GM18508 (cell line): ENCODE data around the gene GAP43.
"Not testable (repeated sequence)": the region's sequence is repeated elsewhere in the genome, so short reads cannot be mapped to it uniquely, and the experiment has no call there.

Experiments used
- ATAC-seq: cut with Tn5 transposase; IDR thresholded peaks from one replicate; pipeline ENCODE4 v1.9.1; 2021; ENCODE audit warnings: moderate number of reproducible peaks; ENCODE audit not compliant: insufficient read depth, unreplicated experiment

GAP43 gene

GRCh38 chr3:115736341-115736740 lies 113.0 kb downstream of the GAP43 start:
- ATAC-seq: not testable (repeated sequence)

GRCh38 chr3:115741650-115742049 lies 118.3 kb downstream of the GAP43 start:
- no peak for ATAC-seq

GRCh38 chr3:115744516-115744915 lies 121.2 kb downstream of the GAP43 start:
- not testable (repeated sequence) for ATAC-seq

- ATAC-seq: not testable (repeated sequence)
Measured at GRCh38 chr3:115752978-115753377, 129.7 kb downstream of the GAP43 start.

GRCh38 chr3:115758076-115758763 lies 134.9 kb downstream of the GAP43 start:
- ATAC-seq: no peak

- ATAC-seq: no peak
Measured at GRCh38 chr3:115760716-115761115, 137.4 kb downstream of the GAP43 start.

- no peak for ATAC-seq
Measured at GRCh38 chr3:115761927-115762305, 138.6 kb downstream of the GAP43 start.

GRCh38 chr3:115766587-115767482 lies 143.5 kb downstream of the GAP43 start:
- no peak for ATAC-seq

GRCh38 chr3:115768661-115769060 lies 145.4 kb downstream of the GAP43 start:
- no peak for ATAC-seq
